Measurements from ENCODE around the gene GKN1. TPM values are rescaled to one million over a fixed set of nuclear protein-coding genes. Genes with fewer than 3 reads are reported as not detected.

The GKN1 gene
- total RNA-seq, 1 experiment from 2014 or later, result not detected

GRCh38 chr2:68952887-68953521, 21.4 kb upstream of the GKN1 start, which contains the start of gene GKN2:
Gene GKN2, minus strand, starts transcription at chr2:68952893. Its CDS starts 32 bp downstream, at chr2:68952861.
- TF ChIP-seq, protein P1, sequence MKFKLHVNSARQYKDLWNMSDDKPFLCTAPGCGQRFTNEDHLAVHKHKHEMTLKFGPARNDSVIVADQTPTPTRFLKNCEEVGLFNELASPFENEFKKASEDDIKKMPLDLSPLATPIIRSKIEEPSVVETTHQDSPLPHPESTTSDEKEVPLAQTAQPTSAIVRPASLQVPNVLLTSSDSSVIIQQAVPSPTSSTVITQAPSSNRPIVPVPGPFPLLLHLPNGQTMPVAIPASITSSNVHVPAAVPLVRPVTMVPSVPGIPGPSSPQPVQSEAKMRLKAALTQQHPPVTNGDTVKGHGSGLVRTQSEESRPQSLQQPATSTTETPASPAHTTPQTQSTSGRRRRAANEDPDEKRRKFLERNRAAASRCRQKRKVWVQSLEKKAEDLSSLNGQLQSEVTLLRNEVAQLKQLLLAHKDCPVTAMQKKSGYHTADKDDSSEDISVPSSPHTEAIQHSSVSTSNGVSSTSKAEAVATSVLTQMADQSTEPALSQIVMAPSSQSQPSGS (CRISPR knock-in tag; IDR thresholded peaks at IDR 0.05; ENCODE audit: borderline replicate concordance, low read depth), result no peak
- TF ChIP-seq CTCF (IDR thresholded peaks at IDR 0.05), result no peak
- no peak for TF ChIP-seq TEAD1 (CRISPR knock-in tag; IDR thresholded peaks at IDR 0.05)
- no peak for TF ChIP-seq ZNF671 (CRISPR knock-in tag; IDR thresholded peaks at IDR 0.05)
- TF ChIP-seq ZNF512 (CRISPR knock-in tag; IDR thresholded peaks at IDR 0.05; ENCODE audit: borderline replicate concordance), result no peak
- TF ChIP-seq, protein P2, sequence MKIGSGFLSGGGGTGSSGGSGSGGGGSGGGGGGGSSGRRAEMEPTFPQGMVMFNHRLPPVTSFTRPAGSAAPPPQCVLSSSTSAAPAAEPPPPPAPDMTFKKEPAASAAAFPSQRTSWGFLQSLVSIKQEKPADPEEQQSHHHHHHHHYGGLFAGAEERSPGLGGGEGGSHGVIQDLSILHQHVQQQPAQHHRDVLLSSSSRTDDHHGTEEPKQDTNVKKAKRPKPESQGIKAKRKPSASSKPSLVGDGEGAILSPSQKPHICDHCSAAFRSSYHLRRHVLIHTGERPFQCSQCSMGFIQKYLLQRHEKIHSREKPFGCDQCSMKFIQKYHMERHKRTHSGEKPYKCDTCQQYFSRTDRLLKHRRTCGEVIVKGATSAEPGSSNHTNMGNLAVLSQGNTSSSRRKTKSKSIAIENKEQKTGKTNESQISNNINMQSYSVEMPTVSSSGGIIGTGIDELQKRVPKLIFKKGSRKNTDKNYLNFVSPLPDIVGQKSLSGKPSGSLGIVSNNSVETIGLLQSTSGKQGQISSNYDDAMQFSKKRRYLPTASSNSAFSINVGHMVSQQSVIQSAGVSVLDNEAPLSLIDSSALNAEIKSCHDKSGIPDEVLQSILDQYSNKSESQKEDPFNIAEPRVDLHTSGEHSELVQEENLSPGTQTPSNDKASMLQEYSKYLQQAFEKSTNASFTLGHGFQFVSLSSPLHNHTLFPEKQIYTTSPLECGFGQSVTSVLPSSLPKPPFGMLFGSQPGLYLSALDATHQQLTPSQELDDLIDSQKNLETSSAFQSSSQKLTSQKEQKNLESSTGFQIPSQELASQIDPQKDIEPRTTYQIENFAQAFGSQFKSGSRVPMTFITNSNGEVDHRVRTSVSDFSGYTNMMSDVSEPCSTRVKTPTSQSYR (CRISPR knock-in tag; IDR thresholded peaks at IDR 0.05), result no peak
- no peak for TF ChIP-seq AR (CRISPR knock-in tag; IDR thresholded peaks at IDR 0.05)
- TF ChIP-seq ZBTB43 (CRISPR knock-in tag; IDR thresholded peaks at IDR 0.05), result no peak
- no peak for TF ChIP-seq MAX (CRISPR knock-in tag; IDR thresholded peaks at IDR 0.05)
- TF ChIP-seq ZNF425 (CRISPR knock-in tag; conservative IDR thresholded peaks at IDR 0.05), result no peak
- TF ChIP-seq PRRX2 (CRISPR knock-in tag; IDR thresholded peaks at IDR 0.05), result no peak
- no peak for TF ChIP-seq FOXK1 (CRISPR knock-in tag; IDR thresholded peaks at IDR 0.05)
- TF ChIP-seq, protein P3, sequence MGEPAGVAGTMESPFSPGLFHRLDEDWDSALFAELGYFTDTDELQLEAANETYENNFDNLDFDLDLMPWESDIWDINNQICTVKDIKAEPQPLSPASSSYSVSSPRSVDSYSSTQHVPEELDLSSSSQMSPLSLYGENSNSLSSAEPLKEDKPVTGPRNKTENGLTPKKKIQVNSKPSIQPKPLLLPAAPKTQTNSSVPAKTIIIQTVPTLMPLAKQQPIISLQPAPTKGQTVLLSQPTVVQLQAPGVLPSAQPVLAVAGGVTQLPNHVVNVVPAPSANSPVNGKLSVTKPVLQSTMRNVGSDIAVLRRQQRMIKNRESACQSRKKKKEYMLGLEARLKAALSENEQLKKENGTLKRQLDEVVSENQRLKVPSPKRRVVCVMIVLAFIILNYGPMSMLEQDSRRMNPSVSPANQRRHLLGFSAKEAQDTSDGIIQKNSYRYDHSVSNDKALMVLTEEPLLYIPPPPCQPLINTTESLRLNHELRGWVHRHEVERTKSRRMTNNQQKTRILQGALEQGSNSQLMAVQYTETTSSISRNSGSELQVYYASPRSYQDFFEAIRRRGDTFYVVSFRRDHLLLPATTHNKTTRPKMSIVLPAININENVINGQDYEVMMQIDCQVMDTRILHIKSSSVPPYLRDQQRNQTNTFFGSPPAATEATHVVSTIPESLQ (CRISPR knock-in tag; IDR thresholded peaks at IDR 0.05), result no peak
- TF ChIP-seq RELA (CRISPR knock-in tag; IDR thresholded peaks at IDR 0.05; ENCODE audit: borderline replicate concordance), result no peak
- TF ChIP-seq E2F1 (CRISPR knock-in tag; IDR thresholded peaks at IDR 0.05), result no peak
- no peak for TF ChIP-seq SOX15 (CRISPR knock-in tag; IDR thresholded peaks at IDR 0.05)
- Mint-ChIP-seq H3K4me3 (no peak within 1 kb of the TSS), H3K9me3 (peaks cover 7% of the 10 kb centered on the region), H3K36me3 (no peaks in the 10 kb centered on the region), H3K27ac (no peak within 1 kb of the TSS), H3K4me1 (peaks cover 6% of the 10 kb centered on the region; the same call in 1 of the 2 replicates), H3K27me3 (ENCODE audit: low read depth) (peaks cover 16% of the 10 kb centered on the region)
- no peak for ATAC-seq
- ChIA-PET CTCF (interaction anchor here (1.4 kb wide), 1 partner anchor 9 kb away, joined by 6 read pairs; no protein-coding TSS in a partner anchor), POLR2A (no interaction called here)
- no peak for DNase-seq (ENCODE audit: low spot score)
